HG03520 (cell line): Measurements from ENCODE around the gene TBCEL.

Experiments used
- ATAC-seq: cut with Tn5 transposase; IDR thresholded peaks from one replicate; pipeline ENCODE4 v1.9.1; 2021; ENCODE audit warnings: mild to moderate bottlenecking, moderate library complexity; ENCODE audit not compliant: unreplicated experiment

Gene TBCEL

DNA sequence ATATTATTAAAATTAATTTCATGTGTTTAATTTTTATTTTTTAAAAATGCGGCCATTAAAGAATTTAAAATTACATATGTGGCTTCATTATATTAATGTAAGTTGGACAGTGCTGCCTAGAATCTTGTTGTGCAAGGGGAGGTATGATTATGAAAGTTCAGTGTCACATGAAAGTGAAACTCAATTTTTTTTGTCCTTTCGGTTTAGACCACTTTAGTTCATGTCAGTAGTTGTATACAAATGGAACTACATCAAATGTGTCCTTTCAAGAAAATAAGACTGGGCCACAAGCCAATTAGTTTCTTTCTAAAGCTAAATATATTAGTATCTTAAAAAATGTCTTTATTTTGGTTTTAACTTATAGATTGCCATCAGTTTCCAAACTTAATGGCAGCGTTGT is 35.7 kb downstream of the TBCEL start:
- ATAC-seq = peak; percentile 98

DNA sequence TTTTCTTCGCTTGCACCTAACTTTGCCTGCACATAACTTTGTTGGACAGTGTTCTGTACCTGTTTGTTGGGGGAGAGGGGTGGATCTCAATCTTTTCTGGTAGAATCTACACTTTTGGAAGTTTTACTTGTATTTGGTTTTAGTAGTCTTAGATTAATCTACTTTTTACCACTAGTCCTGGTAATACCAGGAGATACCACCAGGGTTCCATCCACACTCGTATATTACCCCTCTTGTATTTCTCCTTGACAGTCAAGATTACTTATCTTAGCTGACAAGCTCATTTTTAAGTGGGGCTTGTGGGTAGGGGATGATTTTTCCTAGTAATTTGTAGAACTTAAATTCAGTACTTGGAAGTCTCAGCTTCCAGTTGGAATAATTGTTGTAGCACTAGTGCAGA is 39.8 kb downstream of the TBCEL start:
- ATAC-seq = no peak

DNA sequence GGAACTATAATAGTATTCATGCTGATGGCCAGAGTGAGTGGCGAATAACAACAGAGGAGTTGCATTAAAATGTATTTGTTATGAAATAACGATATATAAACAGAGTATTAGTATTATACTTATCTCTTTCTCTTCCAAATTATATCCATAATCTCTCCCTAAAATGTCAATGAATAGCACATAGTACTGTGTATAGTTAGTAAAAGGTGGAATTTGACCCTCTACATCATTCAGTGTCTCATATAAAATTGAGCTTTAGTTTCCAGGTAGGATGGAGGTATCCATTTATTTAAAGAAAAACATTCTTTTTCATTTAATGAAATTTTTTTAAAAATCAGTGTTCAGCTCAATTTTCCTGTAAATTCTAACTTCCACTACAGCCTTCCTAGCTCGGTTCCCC is 42.7 kb downstream of the TBCEL start:
- ATAC-seq = no peak

DNA sequence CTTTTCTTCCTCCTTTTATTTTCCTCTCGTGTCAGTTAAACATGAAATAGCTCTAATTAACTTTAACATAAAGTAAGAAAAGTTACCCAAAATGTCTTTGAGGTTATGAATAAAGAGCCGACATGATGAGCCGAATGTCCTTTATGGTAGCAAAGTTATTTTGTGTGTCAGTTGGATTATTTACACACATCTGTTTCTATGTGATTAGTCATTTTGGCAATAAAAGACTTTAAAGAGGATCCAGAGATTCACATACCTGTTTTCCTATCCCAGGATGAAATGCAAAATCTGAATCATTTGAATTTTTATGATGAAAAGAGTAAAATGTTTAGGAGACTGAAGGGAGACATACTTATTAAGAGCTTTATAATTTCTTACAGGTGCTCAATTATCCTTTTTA is 43.1 kb downstream of the TBCEL start:
- no peak for ATAC-seq

DNA sequence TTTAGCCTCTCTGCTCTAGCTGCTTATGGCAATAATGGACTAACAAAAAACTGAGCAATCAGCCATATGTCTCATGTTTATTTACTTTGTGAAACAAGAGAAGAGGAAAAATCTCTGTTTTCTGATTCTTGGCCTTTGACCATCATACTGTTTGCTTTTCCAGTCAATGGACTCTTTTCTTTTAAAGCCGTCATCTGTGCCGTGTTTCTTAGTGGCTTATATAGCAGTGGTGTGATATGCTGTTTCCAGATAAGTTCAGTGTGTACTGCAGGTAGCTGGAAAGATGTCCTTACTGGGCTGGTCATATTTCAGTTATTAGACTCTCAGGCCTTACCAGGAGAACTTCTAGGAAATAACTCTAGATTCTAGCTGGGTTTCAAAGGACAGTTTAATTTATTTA is 43.6 kb downstream of the TBCEL start:
- no peak for ATAC-seq

DNA sequence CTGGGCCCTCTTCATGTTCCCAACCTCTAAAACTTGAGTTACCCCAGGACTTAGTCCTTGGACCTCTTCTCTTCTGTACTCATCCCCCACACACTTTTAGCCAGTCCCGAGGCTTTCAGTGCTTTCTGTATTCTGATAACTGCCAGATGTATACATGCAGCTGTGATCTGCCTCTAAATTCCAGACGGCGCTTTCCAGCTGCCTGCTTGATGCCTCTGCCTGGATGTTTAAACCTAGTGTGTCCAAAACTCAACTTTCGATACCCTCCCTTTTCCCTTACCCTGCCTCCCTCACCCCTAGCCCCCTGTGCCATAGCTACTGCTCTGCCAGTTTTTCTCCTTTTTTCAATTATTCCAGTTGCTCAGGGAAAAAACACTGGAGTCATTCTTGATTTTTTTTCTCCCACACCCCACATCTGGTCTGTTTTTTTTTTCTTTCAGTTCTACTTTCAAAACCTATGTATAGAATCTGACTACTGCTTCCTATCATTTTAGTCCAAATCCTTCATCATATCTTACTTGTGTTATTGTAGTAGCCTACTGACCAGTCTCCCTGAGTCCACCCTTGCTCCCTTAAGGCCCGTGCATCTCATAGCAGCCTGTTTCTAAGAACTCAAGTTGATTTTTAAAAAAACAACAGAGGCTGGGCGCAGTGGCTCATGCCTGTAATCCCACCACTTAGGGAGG is 44.2 kb downstream of the TBCEL start:
- ATAC-seq = no peak

DNA sequence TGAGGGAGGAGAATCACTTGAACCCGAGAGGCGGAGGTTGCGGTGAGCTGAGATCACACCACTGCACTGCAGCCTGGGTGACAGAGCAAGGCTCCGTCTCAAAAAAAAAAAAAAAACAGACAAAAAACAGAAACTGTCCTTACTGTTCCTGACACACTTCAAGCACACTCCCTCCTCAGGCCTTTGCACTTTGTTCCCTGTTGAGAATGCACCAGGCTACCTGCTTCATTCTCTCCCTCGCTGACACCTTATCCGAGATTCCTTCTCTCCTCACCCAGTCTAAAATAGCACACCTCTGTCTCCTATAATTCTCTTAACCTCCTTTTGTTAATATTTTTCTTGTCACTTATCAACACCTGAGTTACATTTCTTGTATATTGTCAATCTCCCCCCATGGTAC is 44.9 kb downstream of the TBCEL start:
- no peak for ATAC-seq

DNA sequence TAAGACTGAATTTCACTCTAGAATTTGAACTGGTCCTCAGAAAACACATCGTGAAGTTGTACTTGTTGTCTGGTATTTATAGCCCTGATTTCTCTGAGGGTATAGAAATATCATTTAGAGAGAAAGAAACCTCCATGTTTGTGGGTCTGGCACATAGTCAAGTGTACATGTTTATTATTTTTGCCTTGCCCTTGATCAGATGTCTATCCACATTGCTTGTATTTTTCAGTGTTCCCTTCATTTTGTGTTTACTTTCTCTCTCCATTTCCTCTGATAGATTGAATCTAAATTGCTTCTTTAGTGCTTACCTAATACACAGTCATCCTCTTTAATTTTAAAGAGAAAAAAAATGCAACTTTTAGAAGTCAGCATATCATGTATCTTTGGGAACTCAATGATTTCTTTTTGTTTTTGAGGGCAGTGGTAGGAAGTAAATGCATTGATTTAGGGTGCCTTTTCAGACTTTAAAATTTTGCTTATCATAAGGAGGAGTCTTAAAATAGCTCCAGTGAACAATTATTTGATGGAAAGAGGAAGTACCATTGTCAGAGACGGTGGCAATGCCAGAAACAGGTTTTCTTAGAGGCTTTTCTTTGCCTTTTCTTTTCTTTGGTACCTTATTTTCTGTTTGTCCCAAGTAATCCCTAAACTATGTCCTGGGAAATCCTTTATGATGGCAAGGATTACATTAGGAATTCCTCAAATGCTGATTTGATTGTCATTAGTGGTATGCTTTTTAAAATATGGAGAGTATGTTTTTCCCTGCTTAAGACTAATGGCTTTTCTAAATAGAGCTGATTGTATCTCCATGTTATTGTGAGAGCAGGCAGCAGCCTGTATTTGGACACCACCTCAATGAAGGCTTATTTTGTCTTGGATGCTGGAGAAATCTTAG is 47.3 kb downstream of the TBCEL start:
- ATAC-seq = no peak

DNA sequence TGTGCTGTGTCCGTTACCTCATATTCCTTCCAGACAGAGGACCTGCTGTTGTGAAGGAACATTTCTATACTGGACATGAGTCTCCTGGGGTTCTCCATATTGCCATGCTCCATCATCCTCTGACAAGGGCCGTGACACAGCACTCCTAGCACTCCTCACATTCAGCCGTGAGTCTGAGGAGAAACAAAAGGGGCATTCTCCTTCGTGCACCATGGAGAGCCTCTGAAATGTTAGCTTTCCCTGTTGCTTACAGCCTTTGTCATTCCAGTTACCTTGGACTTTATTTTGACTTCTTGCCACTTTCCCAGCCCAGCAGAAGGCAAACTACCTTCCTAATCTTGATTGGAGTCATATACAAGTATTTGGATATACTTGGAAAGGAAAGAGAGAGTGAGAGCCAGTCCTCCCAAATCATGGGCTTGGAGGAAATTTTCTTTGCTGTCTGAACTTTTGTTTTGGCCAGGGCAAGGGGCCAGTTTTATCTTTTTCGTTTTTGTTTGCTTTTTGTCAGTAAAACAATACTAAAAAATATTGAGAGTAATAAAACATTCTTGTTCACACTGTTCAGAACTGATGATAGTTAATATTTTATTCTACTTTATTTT is 48.0 kb downstream of the TBCEL start:
- no peak for ATAC-seq

DNA sequence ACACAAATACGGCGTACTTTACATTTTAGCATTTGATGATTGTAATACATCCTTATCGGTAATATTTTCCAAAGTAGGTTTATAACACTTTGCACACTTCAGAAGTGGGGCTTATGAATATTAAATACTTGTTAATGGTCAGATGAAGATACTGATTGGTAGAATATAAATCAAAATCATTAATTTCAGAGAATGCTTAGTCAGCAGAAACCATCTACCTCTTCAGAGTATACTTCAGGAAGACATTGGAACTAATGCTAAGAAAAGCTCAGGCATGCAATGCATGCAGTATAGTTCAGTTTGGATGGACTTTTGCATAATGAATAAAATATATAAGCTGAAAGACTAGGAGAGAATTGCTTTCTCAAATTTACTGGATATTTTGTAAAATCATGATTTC is 57.4 kb downstream of the TBCEL start:
- no peak for ATAC-seq

DNA sequence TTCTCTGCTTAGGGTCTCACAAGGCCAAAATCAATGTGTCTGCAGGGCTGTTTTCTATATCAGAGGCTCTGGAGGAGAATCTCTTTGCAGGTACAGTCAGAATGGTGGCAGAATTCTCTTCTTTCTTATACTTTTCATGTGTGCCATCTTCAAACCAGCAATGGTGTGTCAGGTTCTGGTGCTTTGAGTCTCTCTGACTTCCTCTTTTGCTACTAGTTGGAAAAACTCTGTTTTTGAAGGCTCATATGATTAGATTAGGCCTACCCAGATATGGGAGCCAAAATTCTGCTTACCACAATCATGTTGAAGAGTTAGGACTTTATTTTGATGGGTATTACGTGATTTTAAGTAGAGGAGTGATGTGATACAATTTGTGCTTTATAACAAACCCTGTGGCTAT is 58.3 kb downstream of the TBCEL start:
- no peak for ATAC-seq

DNA sequence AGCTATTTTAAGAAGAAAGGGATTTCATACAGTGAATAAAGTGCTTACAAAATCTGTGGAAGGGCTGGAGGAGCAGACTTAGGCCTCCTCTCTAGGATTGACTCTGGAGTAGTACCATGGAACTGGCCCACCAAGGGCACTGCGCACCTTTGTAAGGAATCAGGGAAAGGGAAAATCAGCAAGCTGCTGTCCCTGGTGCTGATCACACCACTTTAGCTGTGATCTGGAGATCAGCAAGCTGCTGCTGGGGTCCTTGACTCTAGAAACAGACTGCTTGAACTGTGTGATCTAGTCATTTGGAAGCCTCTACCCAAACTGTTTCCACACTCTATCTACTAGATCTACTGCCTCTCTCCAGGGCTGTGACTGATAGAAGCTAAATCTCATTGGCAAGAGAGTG is 58.8 kb downstream of the TBCEL start:
- no peak for ATAC-seq

DNA sequence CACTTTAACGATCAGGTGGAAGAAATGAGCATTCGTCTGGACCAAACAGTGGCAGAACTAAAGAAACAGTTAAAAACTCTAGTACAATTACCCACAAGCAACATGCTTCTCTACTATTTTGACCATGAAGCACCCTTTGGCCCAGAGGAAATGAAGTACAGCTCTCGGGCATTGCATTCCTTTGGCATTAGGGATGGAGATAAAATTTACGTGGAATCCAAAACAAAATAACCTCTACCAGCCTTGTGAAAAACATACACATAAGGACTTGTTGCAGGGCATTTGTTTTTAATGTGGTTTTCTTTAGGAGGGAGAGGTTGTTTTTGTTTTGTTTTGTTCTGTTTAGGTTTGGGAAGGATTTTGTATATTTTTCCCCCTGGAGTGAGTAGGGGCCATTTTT is 63.0 kb downstream of the TBCEL start:
- no peak for ATAC-seq

DNA sequence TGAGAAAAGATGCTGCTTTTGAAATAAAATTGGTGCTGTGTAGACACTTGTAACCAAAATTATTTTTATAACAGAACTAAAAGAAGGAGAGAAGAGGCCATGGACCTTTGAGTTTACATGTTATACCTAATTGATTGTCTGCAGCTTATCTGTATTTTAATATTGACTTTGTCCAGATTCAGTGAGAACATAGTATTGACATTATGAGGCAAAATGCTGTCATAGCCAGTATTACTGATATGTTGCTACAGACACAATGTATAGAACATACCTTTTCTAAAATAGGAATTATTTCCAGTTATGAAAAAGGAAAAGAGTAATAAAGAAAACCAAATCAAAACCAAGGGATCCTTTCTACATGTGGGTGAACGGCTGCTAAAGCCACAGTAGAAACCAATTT is 65.7 kb downstream of the TBCEL start:
- ATAC-seq = no peak

DNA sequence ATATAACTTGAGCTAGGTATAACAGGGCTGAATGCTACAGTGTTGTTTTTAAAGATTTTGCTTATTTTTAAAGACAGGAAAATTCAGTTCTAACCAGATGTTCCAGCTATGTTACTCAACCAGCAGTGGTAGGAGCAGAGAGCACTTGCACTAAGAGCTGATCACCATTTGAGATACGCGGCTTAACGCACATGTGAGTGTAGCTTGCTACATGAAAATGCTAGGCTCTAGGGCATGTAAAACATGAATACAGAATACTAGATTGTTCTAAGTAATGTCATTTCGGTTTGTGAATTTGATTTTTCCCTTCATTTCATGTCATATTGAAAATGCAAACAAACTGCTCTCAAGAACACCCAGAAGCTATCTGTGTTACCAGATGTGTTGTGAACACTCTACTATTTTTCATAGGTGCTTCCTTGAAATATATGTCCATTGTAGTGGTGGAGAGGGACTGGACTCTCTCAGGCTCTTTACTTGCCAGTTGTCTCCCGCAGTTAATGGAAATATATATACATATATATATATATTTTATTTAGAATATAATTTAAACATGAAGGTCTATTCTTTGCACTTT is 66.3 kb downstream of the TBCEL start:
- ATAC-seq = no peak

DNA sequence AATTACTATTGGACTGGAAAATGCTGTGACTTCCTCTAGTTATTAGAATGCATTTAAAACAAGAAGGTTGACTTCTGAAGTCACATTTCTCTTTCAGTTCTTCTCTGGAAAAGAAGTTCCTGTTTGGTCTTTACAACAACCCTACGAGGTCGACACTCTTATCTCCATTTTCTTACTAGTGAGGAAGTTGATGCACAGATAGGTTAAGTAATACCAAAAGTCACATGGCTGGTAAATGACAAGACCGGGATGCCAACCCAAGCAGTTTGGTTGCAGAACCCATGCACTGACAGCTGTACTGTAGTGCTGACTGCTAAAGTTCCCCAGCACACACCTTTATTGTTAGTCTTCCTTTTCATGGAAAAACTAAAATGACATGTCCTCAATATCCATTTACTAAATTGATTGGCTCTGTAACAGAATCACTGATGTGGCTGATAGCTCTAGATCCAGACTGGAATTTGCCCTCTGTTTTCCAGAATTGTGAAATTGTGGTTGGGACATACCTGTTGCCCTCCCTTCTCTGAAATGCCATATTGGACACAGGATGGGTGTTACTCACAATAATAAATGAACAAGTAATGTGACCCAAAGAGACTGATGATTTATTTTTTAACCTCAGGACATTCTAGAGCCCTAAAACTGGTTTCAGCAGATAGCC is 67.7 kb downstream of the TBCEL start:
- no peak for ATAC-seq

DNA sequence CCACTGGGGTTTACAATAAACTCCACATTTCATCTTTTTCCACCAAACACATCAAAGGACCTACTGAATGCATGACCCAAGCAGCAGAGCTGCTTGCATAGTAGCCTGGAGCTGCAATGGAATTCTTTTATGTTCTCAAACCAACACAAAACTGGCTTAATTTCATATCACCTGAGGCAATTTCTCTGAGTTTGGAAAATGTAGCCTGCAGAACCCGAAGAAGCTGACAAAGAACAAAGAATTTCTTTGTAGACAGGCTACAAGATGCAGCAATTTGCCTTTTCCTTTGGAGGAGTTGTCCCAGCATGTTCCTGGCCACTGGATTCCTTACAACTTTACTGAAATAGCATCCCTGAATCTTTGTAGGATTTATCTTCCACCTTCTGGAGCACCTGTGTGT is 71.7 kb downstream of the TBCEL start:
- ATAC-seq = no peak

DNA sequence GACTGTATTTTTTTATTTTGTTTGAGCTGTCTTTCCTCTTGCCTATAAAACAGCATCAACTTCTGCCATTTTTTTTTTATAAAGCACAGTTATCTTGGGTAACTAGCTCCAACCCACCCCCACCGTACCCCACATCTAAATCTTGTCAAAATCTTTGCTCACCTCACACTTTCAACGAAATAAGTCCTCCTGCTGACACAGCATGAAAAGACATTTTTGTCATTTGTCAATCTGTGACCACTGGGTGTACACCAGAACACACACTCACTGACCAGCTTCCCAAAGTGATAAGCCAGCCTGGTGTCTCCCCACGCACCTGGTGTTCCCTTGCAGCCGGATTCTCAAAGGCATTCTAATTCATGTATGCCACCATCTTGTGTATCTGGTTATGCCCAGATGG is 75.5 kb downstream of the TBCEL start:
- ATAC-seq = no peak

DNA sequence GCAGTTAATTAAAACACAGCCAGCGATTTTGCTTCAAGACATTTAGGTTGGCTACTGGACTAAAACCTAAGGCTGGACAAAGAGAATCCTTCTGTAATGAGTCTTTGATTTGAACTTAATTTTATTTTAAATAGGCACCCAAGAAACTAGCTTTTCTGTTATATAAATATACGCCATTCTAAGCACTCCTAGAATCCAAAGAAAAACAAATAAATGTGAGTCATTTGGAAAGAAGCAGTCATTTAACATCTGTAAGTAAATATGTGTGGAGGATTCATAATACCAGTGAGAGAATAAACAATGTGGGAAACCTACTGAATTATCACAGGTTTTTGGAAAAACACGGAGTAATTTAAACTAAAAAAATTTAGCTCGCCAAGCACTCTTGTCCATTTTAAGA is 76.0 kb downstream of the TBCEL start:
- ATAC-seq = no peak

DNA sequence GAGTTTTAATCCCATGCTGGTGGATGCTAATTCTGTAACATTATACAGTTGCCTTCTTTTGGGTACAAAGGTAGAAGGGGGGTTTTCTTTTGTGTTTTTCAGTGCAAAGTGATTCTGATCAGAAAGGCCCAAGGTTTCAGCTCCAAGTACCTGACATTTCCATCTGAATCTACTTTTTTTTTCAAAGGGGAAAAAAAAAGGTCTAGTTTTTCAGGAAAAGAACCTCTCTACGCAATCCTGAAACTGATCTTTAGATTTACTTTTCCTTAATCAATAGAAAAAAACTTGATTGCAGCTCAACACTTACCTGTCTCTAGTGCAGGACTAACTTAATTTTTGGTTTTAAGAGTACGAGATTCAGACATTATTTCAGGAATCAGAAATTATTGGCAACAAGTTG is 77.0 kb downstream of the TBCEL start, which contains the start of gene TECTA:
TECTA (plus strand) TSS at position 301 of the 400 bp plus-strand sequence. CDS start 1,423 bp downstream, outside the sequence.
- ATAC-seq = no peak

DNA sequence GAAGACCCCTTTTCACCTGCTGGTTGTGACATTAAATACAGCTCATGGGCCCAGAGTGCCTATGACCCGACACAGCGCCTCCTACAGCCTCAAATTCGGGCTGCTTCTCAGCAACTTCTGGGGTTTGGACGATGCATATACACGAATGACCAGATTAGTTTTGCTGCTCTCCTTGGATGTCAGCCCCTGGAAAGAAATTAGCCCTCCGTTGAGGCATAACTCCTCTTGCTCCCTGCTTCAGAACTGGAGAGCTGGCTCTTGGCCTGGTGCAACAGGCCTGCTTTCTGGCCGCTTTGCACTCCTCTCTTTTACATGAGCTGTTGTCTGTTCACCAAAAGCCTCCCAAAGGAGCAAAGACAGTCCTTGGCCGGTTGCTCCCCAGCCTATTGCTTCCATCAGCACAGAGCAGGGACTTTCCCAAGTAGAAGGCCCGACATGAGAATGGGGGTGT is 80.4 kb downstream of the TBCEL start:
- no peak for ATAC-seq
